GM18519 (cell line): Measurements from ENCODE around the gene KANK4.

Experiments
- ATAC-seq: cut with Tn5 transposase; IDR thresholded peaks from one replicate; pipeline ENCODE4 v1.9.1; 2021; ENCODE audit warnings: mild to moderate bottlenecking, moderate library complexity; ENCODE audit not compliant: unreplicated experiment, low FRiP score

The KANK4 gene

GRCh38 chr1:62337706-62338631 lies 18.7 kb upstream of the KANK4 start:
- no peak for ATAC-seq

GRCh38 chr1:62336995-62337705 lies 17.9 kb upstream of the KANK4 start:
- ATAC-seq = no peak

- no peak for ATAC-seq
These were observed 17.4 kb upstream of the KANK4 start for GRCh38 chr1:62336638-62336994.

- ATAC-seq = no peak
These were observed 16.4 kb upstream of the KANK4 start for GRCh38 chr1:62335656-62336055.

- ATAC-seq = no peak
These were observed 15.3 kb upstream of the KANK4 start for GRCh38 chr1:62334434-62334985.

GRCh38 chr1:62333441-62333840 lies 14.2 kb upstream of the KANK4 start:
- ATAC-seq = no peak

- no peak for ATAC-seq
These were observed 8.3 kb upstream of the KANK4 start for GRCh38 chr1:62327360-62328055.

GRCh38 chr1:62325681-62326080 lies 6.4 kb upstream of the KANK4 start:
- ATAC-seq = no peak

- ATAC-seq = no peak
These were observed 5.8 kb upstream of the KANK4 start for GRCh38 chr1:62325081-62325480.

- ATAC-seq = no peak
These were observed 2.2 kb upstream of the KANK4 start for GRCh38 chr1:62321446-62321845.

GRCh38 chr1:62318320-62318755 lies 896 bp downstream of the KANK4 start:
- ATAC-seq = no peak

- no peak for ATAC-seq
These were observed 2.0 kb downstream of the KANK4 start for GRCh38 chr1:62317021-62317768.

GRCh38 chr1:62316135-62316534 lies 3.1 kb downstream of the KANK4 start:
- no peak for ATAC-seq

GRCh38 chr1:62315387-62315786 lies 3.8 kb downstream of the KANK4 start:
- ATAC-seq = no peak

GRCh38 chr1:62314454-62315350 lies 4.5 kb downstream of the KANK4 start:
- ATAC-seq = no peak

GRCh38 chr1:62312698-62313097 lies 6.5 kb downstream of the KANK4 start:
- ATAC-seq = no peak

- no peak for ATAC-seq
These were observed 7.7 kb downstream of the KANK4 start for GRCh38 chr1:62311473-62311943.

- ATAC-seq = no peak
These were observed 9.3 kb downstream of the KANK4 start for GRCh38 chr1:62309906-62310305.

GRCh38 chr1:62308606-62309005 lies 10.6 kb downstream of the KANK4 start:
- ATAC-seq = no peak
